ENCODE data around the gene ARHGAP23.

ARHGAP23 gene

DNA sequence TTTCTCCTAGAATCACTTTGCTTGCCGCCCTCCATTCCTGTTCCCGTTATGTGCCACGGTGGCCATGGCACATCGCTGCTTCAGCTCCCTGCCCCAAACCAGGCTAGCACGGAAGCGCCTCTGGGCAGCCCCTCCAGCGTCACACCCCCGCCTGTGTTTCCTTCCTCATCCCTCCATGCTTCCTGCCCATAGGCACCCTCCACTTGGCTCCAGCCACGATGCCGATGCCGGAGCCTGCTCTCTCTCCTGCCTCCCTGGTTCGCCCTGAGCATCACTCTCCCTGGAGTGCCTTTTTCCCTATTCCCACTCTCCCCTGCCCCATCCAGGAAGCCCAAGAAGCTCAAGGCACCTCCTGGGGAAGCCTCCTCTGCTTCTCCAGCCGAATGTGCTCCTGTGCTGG, 3.2 kb upstream of the ARHGAP23 start:
- TF ChIP-seq FOXP2 (optimal IDR thresholded peaks at IDR 0.05; ENCODE audit: borderline replicate concordance, extremely low read depth, extremely low read length, insufficient read depth) (no peak), POLR2AphosphoS5 (IDR thresholded peaks at IDR 0.05; ENCODE audit: low read depth, low read length) (no peak)

DNA sequence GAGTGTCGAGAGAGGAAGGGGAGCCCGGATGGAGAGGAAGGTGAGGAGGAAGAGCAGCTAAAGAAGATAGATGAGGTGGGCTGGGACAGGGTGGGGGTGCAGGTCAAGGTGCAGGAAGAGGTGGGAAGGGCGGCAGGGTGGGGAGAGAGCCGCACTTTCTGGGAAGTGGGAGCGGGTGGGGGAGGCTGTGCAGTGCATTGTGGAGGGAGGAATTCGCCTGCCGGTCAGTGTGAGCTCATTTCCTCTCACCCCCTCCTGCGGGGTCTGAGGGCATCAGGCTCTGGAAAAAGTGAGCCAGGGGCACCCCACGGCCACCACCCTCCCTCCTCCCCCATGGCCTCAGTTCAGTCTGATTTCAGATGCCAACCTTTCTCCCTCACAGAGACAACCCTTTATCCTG, 2.5 kb upstream of the ARHGAP23 start:
- no peak for TF ChIP-seq POLR2AphosphoS5 (IDR thresholded peaks at IDR 0.05; ENCODE audit: low read depth, low read length)
- no peak for TF ChIP-seq SIN3A (IDR thresholded peaks at IDR 0.05; ENCODE audit: borderline replicate concordance, insufficient read depth, low read length)
- TF ChIP-seq, protein P1, sequence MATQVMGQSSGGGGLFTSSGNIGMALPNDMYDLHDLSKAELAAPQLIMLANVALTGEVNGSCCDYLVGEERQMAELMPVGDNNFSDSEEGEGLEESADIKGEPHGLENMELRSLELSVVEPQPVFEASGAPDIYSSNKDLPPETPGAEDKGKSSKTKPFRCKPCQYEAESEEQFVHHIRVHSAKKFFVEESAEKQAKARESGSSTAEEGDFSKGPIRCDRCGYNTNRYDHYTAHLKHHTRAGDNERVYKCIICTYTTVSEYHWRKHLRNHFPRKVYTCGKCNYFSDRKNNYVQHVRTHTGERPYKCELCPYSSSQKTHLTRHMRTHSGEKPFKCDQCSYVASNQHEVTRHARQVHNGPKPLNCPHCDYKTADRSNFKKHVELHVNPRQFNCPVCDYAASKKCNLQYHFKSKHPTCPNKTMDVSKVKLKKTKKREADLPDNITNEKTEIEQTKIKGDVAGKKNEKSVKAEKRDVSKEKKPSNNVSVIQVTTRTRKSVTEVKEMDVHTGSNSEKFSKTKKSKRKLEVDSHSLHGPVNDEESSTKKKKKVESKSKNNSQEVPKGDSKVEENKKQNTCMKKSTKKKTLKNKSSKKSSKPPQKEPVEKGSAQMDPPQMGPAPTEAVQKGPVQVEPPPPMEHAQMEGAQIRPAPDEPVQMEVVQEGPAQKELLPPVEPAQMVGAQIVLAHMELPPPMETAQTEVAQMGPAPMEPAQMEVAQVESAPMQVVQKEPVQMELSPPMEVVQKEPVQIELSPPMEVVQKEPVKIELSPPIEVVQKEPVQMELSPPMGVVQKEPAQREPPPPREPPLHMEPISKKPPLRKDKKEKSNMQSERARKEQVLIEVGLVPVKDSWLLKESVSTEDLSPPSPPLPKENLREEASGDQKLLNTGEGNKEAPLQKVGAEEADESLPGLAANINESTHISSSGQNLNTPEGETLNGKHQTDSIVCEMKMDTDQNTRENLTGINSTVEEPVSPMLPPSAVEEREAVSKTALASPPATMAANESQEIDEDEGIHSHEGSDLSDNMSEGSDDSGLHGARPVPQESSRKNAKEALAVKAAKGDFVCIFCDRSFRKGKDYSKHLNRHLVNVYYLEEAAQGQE (IDR thresholded peaks at IDR 0.05; ENCODE audit: insufficient read depth in 1 of 2, low read depth in 2 of 2, low read length in 2 of 2): no peak
- no peak for TF ChIP-seq TAF1 (IDR thresholded peaks at IDR 0.05; ENCODE audit: borderline replicate concordance, insufficient read depth, low read length)
- TF ChIP-seq FOXP2 (optimal IDR thresholded peaks at IDR 0.05; ENCODE audit: borderline replicate concordance, extremely low read depth, extremely low read length, insufficient read depth): no peak

DNA sequence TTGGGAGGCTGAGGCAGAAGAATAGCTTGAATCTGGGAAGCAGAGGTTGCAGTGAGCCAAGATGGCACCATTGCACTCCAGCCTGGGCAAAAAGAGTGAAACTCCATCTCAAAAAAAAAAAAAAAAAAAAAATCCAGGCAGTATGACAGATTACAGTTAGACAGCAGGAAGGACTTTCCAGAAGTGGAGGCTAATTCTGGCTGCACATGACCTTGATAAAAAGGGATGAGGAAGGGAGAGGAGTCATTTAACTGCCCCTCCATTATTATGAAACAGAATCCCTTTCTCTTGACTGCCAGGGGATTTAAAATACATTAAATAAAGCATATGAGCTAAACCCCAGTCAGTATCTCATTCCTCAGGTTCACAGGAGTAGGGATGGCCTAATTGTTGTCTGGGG, 1.8 kb upstream of the ARHGAP23 start:
- TF ChIP-seq SIN3A (IDR thresholded peaks at IDR 0.05; ENCODE audit: borderline replicate concordance, insufficient read depth, low read length): no peak
- TF ChIP-seq, protein P1 (IDR thresholded peaks at IDR 0.05; ENCODE audit: insufficient read depth in 1 of 2, low read depth in 2 of 2, low read length in 2 of 2): no peak
- TF ChIP-seq POLR2AphosphoS5 (IDR thresholded peaks at IDR 0.05; ENCODE audit: low read depth, low read length): no peak
- TF ChIP-seq FOXP2 (optimal IDR thresholded peaks at IDR 0.05; ENCODE audit: borderline replicate concordance, extremely low read depth, extremely low read length, insufficient read depth): no peak
- no peak for TF ChIP-seq TAF1 (IDR thresholded peaks at IDR 0.05; ENCODE audit: borderline replicate concordance, insufficient read depth, low read length)

DNA sequence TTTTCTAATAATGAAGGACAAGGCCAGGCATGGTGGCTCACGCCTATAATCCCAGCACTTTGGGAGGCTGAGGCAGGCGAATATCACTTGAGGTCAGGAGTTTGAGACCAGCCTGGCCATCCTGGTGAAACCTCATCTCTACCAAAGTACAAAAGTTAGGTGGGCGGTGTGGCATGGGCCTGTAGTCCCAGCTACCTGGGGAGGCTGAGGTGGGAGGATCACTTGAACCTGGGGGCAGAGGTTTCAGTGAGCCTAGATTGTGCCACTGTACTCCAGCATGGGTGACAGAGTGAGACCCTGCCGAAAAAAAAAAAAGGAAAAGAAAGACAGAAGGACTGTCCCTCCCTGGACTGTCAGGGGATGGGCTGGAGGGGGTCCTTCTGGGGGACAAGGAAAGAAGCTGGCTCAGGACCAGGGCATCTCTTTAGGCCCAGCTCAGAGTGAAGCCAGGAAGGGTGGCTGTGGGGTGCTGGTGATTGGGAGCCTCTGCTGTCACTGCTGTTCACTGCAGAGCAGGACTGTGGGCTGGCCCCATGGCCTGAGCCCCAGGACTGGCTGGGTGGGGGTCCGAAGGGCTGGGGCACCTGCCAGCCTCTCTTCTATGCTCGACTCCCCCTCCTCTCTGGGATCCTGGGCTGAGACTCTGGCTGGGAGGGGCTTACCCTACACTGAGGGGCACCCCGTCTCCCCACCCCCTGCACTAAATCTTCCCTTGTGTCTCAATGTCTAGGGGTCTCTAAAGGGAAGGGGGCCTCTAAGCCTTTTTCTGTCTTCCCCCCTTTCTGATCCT, 909 bp upstream of the ARHGAP23 start:
- TF ChIP-seq TAF1 (IDR thresholded peaks at IDR 0.05; ENCODE audit: borderline replicate concordance, insufficient read depth, low read length) (no peak), SIN3A (IDR thresholded peaks at IDR 0.05; ENCODE audit: borderline replicate concordance, insufficient read depth, low read length) (no peak), FOXP2 (optimal IDR thresholded peaks at IDR 0.05; ENCODE audit: borderline replicate concordance, extremely low read depth, extremely low read length, insufficient read depth) (no peak), POLR2AphosphoS5 (IDR thresholded peaks at IDR 0.05; ENCODE audit: low read depth, low read length) (no peak)
- TF ChIP-seq, protein P1 (IDR thresholded peaks at IDR 0.05; ENCODE audit: insufficient read depth in 1 of 2, low read depth in 2 of 2, low read length in 2 of 2): no peak

DNA sequence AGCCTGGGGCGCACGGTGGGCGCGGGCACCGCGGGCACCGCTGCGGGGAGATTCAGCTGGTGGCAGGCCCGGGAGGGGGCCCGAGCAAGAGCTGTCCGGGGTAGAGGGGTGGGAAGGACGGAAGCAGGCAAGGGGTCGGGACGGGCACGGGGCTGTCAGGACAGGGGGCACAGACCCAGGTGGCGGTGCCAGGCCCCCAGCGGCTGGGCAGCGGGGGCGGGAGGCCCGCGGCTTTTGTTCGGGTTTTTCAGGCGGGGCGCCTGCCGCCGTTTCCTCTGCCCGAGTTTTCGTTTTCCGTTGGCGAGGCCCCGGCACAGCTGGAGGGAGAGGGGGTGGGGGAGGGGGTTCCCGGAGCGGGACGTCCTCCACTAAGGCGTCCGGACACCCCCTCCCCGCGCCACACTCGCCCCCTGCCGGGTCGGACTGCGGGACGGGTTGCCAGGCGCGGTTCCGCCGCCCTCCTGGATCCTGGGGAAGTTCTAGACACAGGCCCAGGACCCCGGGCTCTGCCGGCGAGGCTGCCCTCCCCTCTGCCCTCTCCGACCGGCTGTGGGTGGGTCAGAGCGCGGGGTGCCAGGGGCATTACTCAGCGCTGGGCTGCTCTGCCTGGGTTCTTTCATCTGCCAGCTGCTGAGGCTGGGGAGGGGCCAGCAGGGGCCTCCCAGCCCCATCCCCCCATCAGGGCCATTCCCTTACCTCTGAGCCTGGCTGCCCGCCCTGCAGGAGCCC, 543 bp downstream of the ARHGAP23 start:
- no peak for TF ChIP-seq FOXP2 (optimal IDR thresholded peaks at IDR 0.05; ENCODE audit: borderline replicate concordance, extremely low read depth, extremely low read length, insufficient read depth)
- no peak for TF ChIP-seq TAF1 (IDR thresholded peaks at IDR 0.05; ENCODE audit: borderline replicate concordance, insufficient read depth, low read length)
- no peak for TF ChIP-seq POLR2AphosphoS5 (IDR thresholded peaks at IDR 0.05; ENCODE audit: low read depth, low read length)
- TF ChIP-seq, protein P1 (IDR thresholded peaks at IDR 0.05; ENCODE audit: insufficient read depth in 1 of 2, low read depth in 2 of 2, low read length in 2 of 2): no peak
- TF ChIP-seq SIN3A (IDR thresholded peaks at IDR 0.05; ENCODE audit: borderline replicate concordance, insufficient read depth, low read length): no peak
